A673 (cell line): ENCODE measurements around the gene TSEN2. TPM values are rescaled to one million over a fixed set of nuclear protein-coding genes. Genes with fewer than 3 reads are reported as not detected.

Experiments
- BruUV-seq: library from RNA; stranded (reverse); fragments of 400-500 nt; replicated peaks from 2 replicates; lab custom pipeline; 2021; lab: Mats Ljungman, UMichigan
- CTCF ChIA-PET: fragments of 300-600 bp; sonication (Branson Sonifier 250); formaldehyde crosslinking; loops from one replicate; lab custom pipeline; 2022; ENCODE audit warnings: antibody characterized with exemption; lab: Charles Lee
- POLR2A ChIA-PET: fragments of 300-600 bp; sonication (Branson Sonifier 250); formaldehyde crosslinking; loops from one replicate; lab custom pipeline; 2022; ENCODE audit warnings: antibody characterized with exemption; ENCODE audit not compliant: low non-redundant PET; lab: Charles Lee
- DNase-seq: peaks from one replicate; pipeline ENCODE4 v3.0.0-alpha.2; 2015; ENCODE audit warnings: low spot score
- H3K27ac ChIP-seq: fragments of 200-600 bp; sonication (generic); 2 replicates; pipeline ENCODE4 v1.5.1; 2016; ENCODE audit warnings: mixed run types, low read depth, mild to moderate bottlenecking, mixed read lengths, antibody characterized with exemption, low read length; ENCODE audit not compliant: poor library complexity, severe bottlenecking
- H3K27me3 ChIP-seq: fragments of 200-600 bp; sonication (generic); replicated peaks from 2 replicates; pipeline ENCODE4 v1.6.1; 2017; ENCODE audit warnings: mixed run types, low read depth, mild to moderate bottlenecking, mixed read lengths, antibody characterized with exemption, low read length; ENCODE audit not compliant: insufficient read depth, poor library complexity
- H3K36me3 ChIP-seq: fragments of 200-600 bp; sonication (generic); 2 replicates; pipeline ENCODE4 v1.6.1; 2016; ENCODE audit warnings: mixed run types, mild to moderate bottlenecking, mixed read lengths, antibody characterized with exemption, low read length; ENCODE audit not compliant: insufficient read depth, poor library complexity, severe bottlenecking
- H3K4me1 ChIP-seq: fragments of 200-600 bp; sonication (generic); 2 replicates; pipeline ENCODE4 v1.6.1; 2017; ENCODE audit warnings: mixed run types, mild to moderate bottlenecking, mixed read lengths, antibody characterized with exemption, low read length; ENCODE audit not compliant: insufficient read depth, poor library complexity, severe bottlenecking
- H3K4me3 ChIP-seq: fragments of 200-600 bp; sonication (generic); 2 replicates; pipeline ENCODE4 v1.5.1; 2016; ENCODE audit warnings: low read depth, mixed run types, mild to moderate bottlenecking, mixed read lengths, low read length; ENCODE audit not compliant: poor library complexity, severe bottlenecking
- H3K9me3 ChIP-seq: fragments of 200-600 bp; sonication (generic); 2 replicates; pipeline ENCODE4 v1.6.1; 2016; ENCODE audit warnings: mixed run types, low read depth, mild to moderate bottlenecking, mixed read lengths, antibody characterized with exemption, low read length; ENCODE audit not compliant: poor library complexity, severe bottlenecking
- CTCF ChIP-seq: fragments of 300-800, 200-600 bp; sonication (generic); conservative IDR thresholded peaks from 2 replicates; pipeline ENCODE4 v1.5.1; 2017; ENCODE audit warnings: low read depth, mild to moderate bottlenecking, antibody characterized with exemption, low read length, moderate library complexity, mixed read lengths
- EZH2 ChIP-seq: fragments of 200-600 bp; sonication (generic); IDR thresholded peaks from 2 replicates; pipeline ENCODE4 v1.6.1; 2017; ENCODE audit warnings: borderline replicate concordance, low read depth, mild to moderate bottlenecking, mixed read lengths, antibody characterized with exemption, low read length; ENCODE audit not compliant: poor library complexity, severe bottlenecking
- intact Hi-C: fragments of 100-400 bp; cut with micrococcal nuclease; formaldehyde crosslinking; loops from one replicate; pipeline ENCODE4 v1.10.0; 2022; ENCODE audit not compliant: unreplicated experiment
- total RNA-seq: library from RNA; stranded (reverse); gene quantifications from 2 replicates; pipeline ENCODE4 v1.2.3, GENCODE V29; 2021

TSEN2 gene
- total RNA-seq, 1 experiment from 2014 or later, result 34.5 TPM

- CTCF ChIA-PET, result no interaction called here
Measured at GRCh38 chr3:12560505-12561190, 76.4 kb downstream of the TSEN2 start.

GRCh38 chr3:12561397-12561796 is 77.1 kb downstream of the TSEN2 start:
- Histone ChIP-seq H3K4me1 (peaks cover 11% of the 10 kb centered on the region), H3K4me3 (no peak overlapping the region), H3K27ac (no peak overlapping the region), H3K9me3 (peaks cover 2% of the 10 kb centered on the region), H3K36me3 (no peaks in the 10 kb centered on the region), H3K27me3 (no peaks in the 10 kb centered on the region)
- DNase-seq, result no peak
- no TSS peak for BruUV-seq
- no peak for TF ChIP-seq CTCF
- no peak for TF ChIP-seq EZH2
- intact Hi-C loops, result no loop called here
- ChIA-PET CTCF (no interaction called here), POLR2A (no interaction called here)

More at GRCh38 chr3:12560505-12561190, 76.4 kb downstream of the TSEN2 start:
- TF ChIP-seq EZH2 (no peak), CTCF (no peak)
- no peak for DNase-seq
- no TSS peak for BruUV-seq
- Histone ChIP-seq H3K27me3 (no peaks in the 10 kb centered on the region), H3K27ac (no peak overlapping the region), H3K4me3 (no peak overlapping the region), H3K36me3 (no peaks in the 10 kb centered on the region), H3K4me1 (peaks cover 12% of the 10 kb centered on the region), H3K9me3 (no peaks in the 10 kb centered on the region)
- POLR2A ChIA-PET, result no interaction called here
- intact Hi-C loops, result no loop called here

GRCh38 chr3:12562451-12562850 is 78.2 kb downstream of the TSEN2 start:
- TF ChIP-seq CTCF (no peak), EZH2 (no peak)
- CTCF ChIA-PET, result no interaction called here
- peaks cover 11% of the 10 kb centered on the region for H3K4me1 ChIP-seq
- no peak for DNase-seq
- POLR2A ChIA-PET, result no interaction called here
- no TSS peak for BruUV-seq
- H3K4me3 ChIP-seq, result no peak overlapping the region
- no peaks in the 10 kb centered on the region for H3K27me3 ChIP-seq
- intact Hi-C loops, result no loop called here
- no peak overlapping the region for H3K27ac ChIP-seq
- H3K36me3 ChIP-seq, result no peaks in the 10 kb centered on the region
- H3K9me3 ChIP-seq, result peaks cover 7% of the 10 kb centered on the region
